HL-60 (cell line): ENCODE measurements around the gene UTF1.

Experiments used
- CTCF ChIP-seq: IDR thresholded peaks from one replicate; pipeline ENCODE4 v1.5.1; 2011; ENCODE audit warnings: low read length, control low read depth, inconsistent platforms; ENCODE audit not compliant: insufficient read depth
- GABPA ChIP-seq: IDR thresholded peaks from 2 replicates; pipeline ENCODE4 v1.6.1; 2012; ENCODE audit warnings: low read depth
- POLR2AphosphoS5 ChIP-seq: IDR thresholded peaks from 2 replicates; pipeline ENCODE4 v1.6.1; 2012; ENCODE audit warnings: low read depth

- TF ChIP-seq GABPA = no peak
- TF ChIP-seq CTCF = no peak
- TF ChIP-seq POLR2AphosphoS5 = no peak
Observed at GRCh38 chr10:133224076-133224475, 5.9 kb upstream of the UTF1 start.
